Measurements from ENCODE around the gene RBM20. TPM values are rescaled to one million over a fixed set of nuclear protein-coding genes. Genes with fewer than 3 reads are reported as not detected.

Gene RBM20
- total RNA-seq, 1 experiment from 2014 or later = 0.17 TPM

DNA sequence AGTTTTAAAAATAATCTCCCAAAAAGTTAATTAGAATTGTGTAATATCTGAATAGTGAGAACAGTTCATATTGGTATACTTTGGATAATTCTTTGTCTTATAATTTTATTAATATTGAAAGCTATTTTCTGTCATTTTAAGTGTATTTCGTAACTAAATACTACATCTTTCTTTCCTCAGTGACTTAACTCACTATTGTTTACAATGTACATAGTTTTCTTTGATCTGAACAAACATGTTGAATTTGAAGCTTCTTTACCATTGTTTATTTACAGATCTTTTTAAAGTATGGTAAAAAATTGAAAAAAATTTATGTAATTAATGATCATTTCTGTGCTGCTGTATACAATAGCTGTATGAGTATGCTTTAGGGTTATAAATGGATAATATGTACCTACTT is 232.7 kb downstream of the RBM20 start:
- no peak for DNase-seq
- H3K79me2 ChIP-seq (ENCODE audit: insufficient read depth, low read length) = no peaks in the 10 kb centered on the region

More for the DNA sequence above, 232.7 kb downstream of the RBM20 start:
- H2BK120ac ChIP-seq (ENCODE audit: low read depth, low read length, poor library complexity, severe bottlenecking) = no peak overlapping the region
- no peak overlapping the region for H2AK5ac ChIP-seq (ENCODE audit: insufficient read length, low read length)
- no peak overlapping the region for H2BK12ac ChIP-seq (ENCODE audit: insufficient read length, low read depth, low read length)
- no peaks in the 10 kb centered on the region for H3K9me3 ChIP-seq (ENCODE audit: control insufficient read depth, low read depth, low read length)
- no peak overlapping the region for H4K8ac ChIP-seq (replicated peaks; ENCODE audit: insufficient read length, low read depth, low read length)
- WGBS (ENCODE audit: extremely low coverage, insufficient read length, low lambda C conversion rate) = no CpG with 5 or more reads among the region's 1 CpG
- H2AFZ ChIP-seq (ENCODE audit: low read length) = no peak overlapping the region
- no peak overlapping the region for H2BK5ac ChIP-seq (ENCODE audit: insufficient read length, low read length)
- H2BK15ac ChIP-seq (ENCODE audit: low read depth, low read length) = no peak overlapping the region
- no peak overlapping the region for H3K18ac ChIP-seq (ENCODE audit: insufficient read length, low read depth, low read length)
- H3K4ac ChIP-seq (ENCODE audit: low read depth, low read length) = no peak overlapping the region
- no peak overlapping the region for H3K14ac ChIP-seq (ENCODE audit: insufficient read depth, low read length)
- H4K20me1 ChIP-seq (ENCODE audit: control insufficient read depth, insufficient read depth, insufficient read length) = no peaks in the 10 kb centered on the region
- TF ChIP-seq, protein P1, sequence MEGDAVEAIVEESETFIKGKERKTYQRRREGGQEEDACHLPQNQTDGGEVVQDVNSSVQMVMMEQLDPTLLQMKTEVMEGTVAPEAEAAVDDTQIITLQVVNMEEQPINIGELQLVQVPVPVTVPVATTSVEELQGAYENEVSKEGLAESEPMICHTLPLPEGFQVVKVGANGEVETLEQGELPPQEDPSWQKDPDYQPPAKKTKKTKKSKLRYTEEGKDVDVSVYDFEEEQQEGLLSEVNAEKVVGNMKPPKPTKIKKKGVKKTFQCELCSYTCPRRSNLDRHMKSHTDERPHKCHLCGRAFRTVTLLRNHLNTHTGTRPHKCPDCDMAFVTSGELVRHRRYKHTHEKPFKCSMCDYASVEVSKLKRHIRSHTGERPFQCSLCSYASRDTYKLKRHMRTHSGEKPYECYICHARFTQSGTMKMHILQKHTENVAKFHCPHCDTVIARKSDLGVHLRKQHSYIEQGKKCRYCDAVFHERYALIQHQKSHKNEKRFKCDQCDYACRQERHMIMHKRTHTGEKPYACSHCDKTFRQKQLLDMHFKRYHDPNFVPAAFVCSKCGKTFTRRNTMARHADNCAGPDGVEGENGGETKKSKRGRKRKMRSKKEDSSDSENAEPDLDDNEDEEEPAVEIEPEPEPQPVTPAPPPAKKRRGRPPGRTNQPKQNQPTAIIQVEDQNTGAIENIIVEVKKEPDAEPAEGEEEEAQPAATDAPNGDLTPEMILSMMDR (conservative IDR thresholded peaks at IDR 0.05) = no peak
- H3T11ph ChIP-seq (ENCODE audit: low read length) = no peak overlapping the region
- Mint-ChIP-seq H3K36me3 (ENCODE audit: insufficient read depth in 1 of 3, low read depth in 3 of 3) (peaks cover 0 to 12% (median 6%) of the 10 kb centered on the region in 3 experiments; a peak in 3 of 7 replicates), H3K9me3 (no peaks in the 10 kb centered on the region), H3K27me3 (ENCODE audit: low read depth) (no peaks in the 10 kb centered on the region), H3K4me1 (peaks cover 7% of the 10 kb centered on the region in 2 experiments; a peak in 3 of 4 replicates), H3K27ac (no peak overlapping the region), H3K4me3 (no peak overlapping the region)
- H3K4me2 ChIP-seq (ENCODE audit: insufficient read depth, insufficient read length, low read length) = no peak overlapping the region
- no peaks in the 10 kb centered on the region for H3K4me1 ChIP-seq (ENCODE audit: insufficient read depth, low read length)
- no peaks in the 10 kb centered on the region for H3K27me3 ChIP-seq (ENCODE audit: insufficient read depth, low read length)
- no peaks in the 10 kb centered on the region for H3K79me1 ChIP-seq (ENCODE audit: insufficient read depth, low read depth, low read length, poor library complexity, severe bottlenecking)
- no peak overlapping the region for H4K5ac ChIP-seq (ENCODE audit: insufficient read length, low read depth, low read length)
- no peak overlapping the region for H3K27ac ChIP-seq (ENCODE audit: insufficient read length, low read depth, low read length)
- no peak overlapping the region for H3K9ac ChIP-seq (ENCODE audit: extremely low read depth, insufficient read length, low read length)
- peaks cover 8% of the 10 kb centered on the region for H3K23me2 ChIP-seq (ENCODE audit: insufficient read length, low read depth, low read length, poor library complexity, severe bottlenecking)
- H4K91ac ChIP-seq (ENCODE audit: insufficient read length, low read depth, low read length) = no peak overlapping the region
- no peak overlapping the region for H3K56ac ChIP-seq (ENCODE audit: insufficient read length, low read depth, low read length)
- no peak overlapping the region for H3K23ac ChIP-seq (ENCODE audit: insufficient read length, low read depth, low read length)
- H2BK20ac ChIP-seq (ENCODE audit: low read depth, low read length, poor library complexity, severe bottlenecking) = no peak overlapping the region
